Transverse colon (tissue), 3 donors: ENCODE results near the gene BOC.

ENCODE experiments used
- POLR2A ChIP-seq: fragments of 450-650 bp; IDR thresholded peaks from one replicate; pipeline ENCODE4 v1.6.1; 2016; ENCODE audit warnings: antibody characterized with exemption, mild to moderate bottlenecking, moderate library complexity
- TF ChIP-seq, protein P1 (sequence below), 5 experiments: fragments of 200-600 bp in 3 of 5; fragments of 450-650 bp in 2 of 5; sonication (generic) in 3 of 5; IDR thresholded peaks; 1 replicate in 2 of 5; 2 replicates in 3 of 5; pipeline ENCODE4 v1.5.1; 2016 to 2017; ENCODE audit warnings: antibody characterized with exemption in 5 of 5, inconsistent platforms in 3 of 5, mild to moderate bottlenecking in 2 of 5, moderate library complexity in 1 of 5

DNA sequence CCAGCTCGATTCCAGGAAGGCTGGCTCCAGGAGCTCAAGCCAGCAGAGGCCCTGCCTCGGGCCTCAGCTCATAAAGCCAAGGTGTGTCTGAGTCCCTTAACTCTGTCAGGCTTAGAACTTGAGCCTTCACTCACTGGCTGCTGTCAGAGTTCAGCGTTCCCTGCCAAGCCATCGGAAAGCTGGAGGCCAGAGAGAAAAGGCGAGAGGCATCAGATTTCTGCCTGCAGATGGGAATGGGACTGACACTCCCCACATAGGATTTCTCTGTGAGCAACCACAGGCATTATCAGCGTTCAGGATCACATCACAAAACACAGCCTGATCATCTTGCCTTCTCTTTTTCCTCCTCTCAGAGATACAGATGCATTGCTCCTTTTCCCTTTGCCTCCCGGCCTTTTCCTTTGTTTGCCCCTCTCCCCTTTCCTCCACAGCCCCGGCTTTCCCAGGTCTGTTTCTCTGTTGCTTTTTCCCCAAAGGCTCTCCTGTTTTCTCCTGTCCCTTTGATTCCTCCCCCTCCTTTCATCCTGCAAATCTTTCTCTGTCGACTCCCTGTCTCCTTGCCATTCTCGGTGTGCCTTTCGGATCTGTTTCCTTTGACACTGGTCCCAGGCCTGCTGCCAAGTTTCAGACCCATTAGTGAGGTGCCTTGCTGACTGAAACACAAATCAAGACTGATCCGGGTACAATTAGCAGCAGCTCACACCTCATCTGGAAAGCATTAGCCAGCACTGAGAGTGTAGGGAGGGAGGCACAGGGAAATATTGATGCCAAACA is 44.5 kb upstream of the BOC start:
- TF ChIP-seq, protein P1, sequence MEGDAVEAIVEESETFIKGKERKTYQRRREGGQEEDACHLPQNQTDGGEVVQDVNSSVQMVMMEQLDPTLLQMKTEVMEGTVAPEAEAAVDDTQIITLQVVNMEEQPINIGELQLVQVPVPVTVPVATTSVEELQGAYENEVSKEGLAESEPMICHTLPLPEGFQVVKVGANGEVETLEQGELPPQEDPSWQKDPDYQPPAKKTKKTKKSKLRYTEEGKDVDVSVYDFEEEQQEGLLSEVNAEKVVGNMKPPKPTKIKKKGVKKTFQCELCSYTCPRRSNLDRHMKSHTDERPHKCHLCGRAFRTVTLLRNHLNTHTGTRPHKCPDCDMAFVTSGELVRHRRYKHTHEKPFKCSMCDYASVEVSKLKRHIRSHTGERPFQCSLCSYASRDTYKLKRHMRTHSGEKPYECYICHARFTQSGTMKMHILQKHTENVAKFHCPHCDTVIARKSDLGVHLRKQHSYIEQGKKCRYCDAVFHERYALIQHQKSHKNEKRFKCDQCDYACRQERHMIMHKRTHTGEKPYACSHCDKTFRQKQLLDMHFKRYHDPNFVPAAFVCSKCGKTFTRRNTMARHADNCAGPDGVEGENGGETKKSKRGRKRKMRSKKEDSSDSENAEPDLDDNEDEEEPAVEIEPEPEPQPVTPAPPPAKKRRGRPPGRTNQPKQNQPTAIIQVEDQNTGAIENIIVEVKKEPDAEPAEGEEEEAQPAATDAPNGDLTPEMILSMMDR (IDR thresholded peaks at IDR 0.05): no peak
- no peak for TF ChIP-seq POLR2A
